HUES48 (cell line): Measurements from ENCODE around the gene APBA3.
"Not testable (repeated sequence)": the region's sequence is repeated elsewhere in the genome, so short reads cannot be mapped to it uniquely, and the experiment has no call there.

Source experiments
- H3K27ac ChIP-seq: one replicate; pipeline ENCODE4 v1.7.0; 2013; ENCODE audit warnings: low read depth, low read length, inconsistent platforms
- H3K27me3 ChIP-seq: 2 replicates; pipeline ENCODE4 v1.6.1; 2013; ENCODE audit warnings: mild to moderate bottlenecking, low read length; ENCODE audit not compliant: control insufficient read depth, insufficient read depth
- H3K36me3 ChIP-seq: 2 replicates; pipeline ENCODE4 v1.6.1; 2013; ENCODE audit warnings: low read length; ENCODE audit not compliant: control insufficient read depth, insufficient read depth
- H3K4me1 ChIP-seq: 2 replicates; pipeline ENCODE4 v1.6.1; 2013; ENCODE audit warnings: mild to moderate bottlenecking, low read length; ENCODE audit not compliant: control insufficient read depth, insufficient read depth
- H3K4me3 ChIP-seq: 2 replicates; pipeline ENCODE4 v1.5.1; 2013; ENCODE audit warnings: mild to moderate bottlenecking, low read depth, low read length
- H3K9ac ChIP-seq: 2 replicates; pipeline ENCODE4 v1.6.1; 2013; ENCODE audit warnings: mild to moderate bottlenecking, low read depth, low read length, moderate library complexity
- H3K9me3 ChIP-seq: 2 replicates; pipeline ENCODE4 v1.6.1; 2013; ENCODE audit warnings: low read length; ENCODE audit not compliant: control insufficient read depth, insufficient read depth

APBA3 gene

GRCh38 chr19:3759482-3760254 is 1.8 kb downstream of the APBA3 start:
- no peak overlapping the region for H3K27ac ChIP-seq
- H3K4me1 ChIP-seq = no peaks in the 10 kb centered on the region
- H3K36me3 ChIP-seq = peaks cover 22% of the 10 kb centered on the region; the same call in 1 of the 2 replicates
- no peak overlapping the region for H3K4me3 ChIP-seq
- H3K9me3 ChIP-seq = no peaks in the 10 kb centered on the region
- H3K9ac ChIP-seq = no peak overlapping the region
- no peaks in the 10 kb centered on the region for H3K27me3 ChIP-seq

DNA sequence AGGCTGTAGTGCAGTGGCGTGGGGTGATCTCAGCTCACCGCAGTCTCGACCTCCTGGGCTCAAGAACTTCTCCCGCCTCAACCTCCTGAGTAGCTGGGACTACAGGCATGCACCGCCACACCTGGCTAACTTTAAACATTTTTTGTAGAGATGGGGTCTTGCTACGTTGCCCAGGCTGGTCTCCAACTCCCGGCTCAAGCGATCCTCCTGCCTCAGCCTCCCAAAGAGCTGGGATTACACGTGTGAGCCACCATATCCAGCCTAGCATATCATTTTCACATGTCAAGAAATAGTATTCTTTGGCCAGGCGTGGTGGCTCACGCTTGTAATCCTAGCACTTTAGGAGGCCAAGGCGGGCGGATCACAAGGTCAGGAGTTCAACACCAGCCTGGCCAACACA is 3.2 kb downstream of the APBA3 start:
- H3K27me3 ChIP-seq, H3K9me3 ChIP-seq, H3K9ac ChIP-seq, H3K4me3 ChIP-seq, H3K27ac ChIP-seq, H3K4me1 ChIP-seq: not testable (repeated sequence)
- peaks cover 22% of the 10 kb centered on the region; the same call in 1 of the 2 replicates for H3K36me3 ChIP-seq

DNA sequence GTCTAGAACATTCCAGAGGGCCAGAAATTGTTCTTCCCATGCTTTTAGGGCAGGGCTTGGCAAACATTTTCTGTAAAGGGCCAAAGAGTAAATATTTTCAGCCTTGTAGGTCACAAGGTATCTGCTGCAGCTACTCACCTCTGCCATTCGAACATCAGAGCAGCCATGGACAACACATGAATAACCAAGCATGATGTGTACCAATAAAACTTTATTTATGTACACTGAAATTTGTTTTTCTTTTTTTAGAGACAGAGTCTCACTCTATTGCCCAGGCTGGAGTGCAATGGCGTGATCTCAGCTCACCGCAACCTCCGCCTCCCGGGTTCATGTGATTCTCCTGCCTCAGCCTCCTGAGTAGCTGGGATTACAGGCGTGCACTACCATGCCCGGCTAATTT is 3.8 kb downstream of the APBA3 start:
- not testable (repeated sequence) for H3K27ac ChIP-seq, H3K4me3 ChIP-seq, H3K27me3 ChIP-seq, H3K4me1 ChIP-seq, H3K9ac ChIP-seq, H3K9me3 ChIP-seq
- H3K36me3 ChIP-seq = peaks cover 22% of the 10 kb centered on the region; the same call in 1 of the 2 replicates

GRCh38 chr19:3753631-3754410 is 7.7 kb downstream of the APBA3 start:
- Histone ChIP-seq H3K36me3 (peaks cover 39% of the 10 kb centered on the region), H3K4me1 (no peaks in the 10 kb centered on the region), H3K4me3 (no peak overlapping the region), H3K9me3 (no peaks in the 10 kb centered on the region), H3K27ac (no peak overlapping the region), H3K27me3 (no peaks in the 10 kb centered on the region), H3K9ac (no peak overlapping the region)

DNA sequence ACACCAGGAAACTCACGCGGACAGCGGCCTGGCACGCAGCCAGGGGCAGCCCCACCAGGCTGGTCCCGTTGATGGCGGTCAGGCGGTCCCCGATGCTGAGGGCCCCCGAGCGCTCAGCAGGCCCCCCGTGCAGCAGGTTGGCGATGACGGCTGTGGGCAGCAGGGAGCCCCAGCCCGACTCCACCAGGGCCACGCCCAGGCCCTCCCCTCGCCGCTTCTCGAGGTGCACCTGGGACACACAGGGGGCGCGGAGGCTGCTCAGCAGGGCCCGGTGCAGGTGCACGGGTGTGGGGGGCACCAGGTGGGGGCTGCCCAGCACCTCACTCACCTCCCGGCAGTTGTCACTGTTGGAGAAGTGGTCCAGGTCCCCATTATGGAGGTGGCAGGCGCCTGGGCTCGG is 9.0 kb downstream of the APBA3 start:
- no peak overlapping the region for H3K4me3 ChIP-seq
- peaks cover 32% of the 10 kb centered on the region for H3K36me3 ChIP-seq
- no peak overlapping the region for H3K9ac ChIP-seq
- no peaks in the 10 kb centered on the region for H3K4me1 ChIP-seq
- no peaks in the 10 kb centered on the region for H3K9me3 ChIP-seq
- H3K27ac ChIP-seq = no peak overlapping the region
- no peaks in the 10 kb centered on the region for H3K27me3 ChIP-seq

DNA sequence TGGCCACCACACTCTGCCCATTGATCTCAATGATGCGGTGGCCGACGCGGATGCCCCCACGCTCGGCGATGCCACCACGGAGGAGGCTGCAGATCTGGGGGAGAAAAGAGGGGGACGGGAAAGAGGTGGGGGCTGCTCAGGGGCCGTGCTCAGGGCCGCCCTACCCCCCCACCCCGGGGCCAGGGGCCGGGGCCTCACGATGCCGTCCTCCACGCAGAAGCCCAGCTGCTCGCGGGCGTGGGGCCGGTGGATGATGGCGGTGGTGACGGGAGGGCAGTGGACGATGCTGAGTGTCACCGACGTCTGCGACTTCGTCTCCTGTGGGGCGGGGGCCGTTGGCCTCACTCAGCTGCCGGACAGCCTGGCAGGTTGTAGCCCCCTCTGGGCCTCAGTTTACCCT is 10.3 kb downstream of the APBA3 start:
- Histone ChIP-seq H3K9ac (no peak overlapping the region), H3K9me3 (no peaks in the 10 kb centered on the region), H3K27ac (no peak overlapping the region), H3K4me3 (no peak overlapping the region), H3K36me3 (peaks cover 28% of the 10 kb centered on the region), H3K4me1 (no peaks in the 10 kb centered on the region), H3K27me3 (no peaks in the 10 kb centered on the region)

DNA sequence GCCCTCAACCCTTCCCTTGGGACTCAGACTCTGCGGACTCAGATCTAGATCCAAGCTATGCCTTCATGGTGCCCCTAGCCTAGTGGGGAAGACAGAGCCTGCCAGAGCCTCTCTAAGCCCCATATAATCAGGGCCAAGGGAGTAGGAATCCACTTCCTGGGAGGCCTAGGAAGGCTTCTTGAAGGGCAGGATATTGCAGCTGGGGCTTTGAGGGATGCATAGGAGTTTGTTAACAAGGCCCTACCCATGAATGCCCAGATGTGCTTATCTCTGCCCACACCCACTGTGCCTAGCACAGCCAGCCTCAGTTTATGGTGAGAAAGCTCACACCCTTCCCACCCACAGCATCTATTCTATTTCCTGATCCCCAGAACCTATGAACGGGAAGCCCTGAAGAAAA is 11.3 kb downstream of the APBA3 start:
- Histone ChIP-seq H3K27ac (no peak overlapping the region), H3K36me3 (peaks cover 28% of the 10 kb centered on the region), H3K4me3 (no peak overlapping the region), H3K9me3 (no peaks in the 10 kb centered on the region), H3K4me1 (no peaks in the 10 kb centered on the region), H3K9ac (no peak overlapping the region), H3K27me3 (no peaks in the 10 kb centered on the region)

- no peak overlapping the region for H3K4me3 ChIP-seq
- H3K9me3 ChIP-seq = no peaks in the 10 kb centered on the region
- H3K9ac ChIP-seq = no peak overlapping the region
- no peak overlapping the region for H3K27ac ChIP-seq
- H3K27me3 ChIP-seq = no peaks in the 10 kb centered on the region
- peaks cover 28% of the 10 kb centered on the region for H3K36me3 ChIP-seq
- no peaks in the 10 kb centered on the region for H3K4me1 ChIP-seq
These were observed 12.5 kb downstream of the APBA3 start for GRCh38 chr19:3748965-3749364.

DNA sequence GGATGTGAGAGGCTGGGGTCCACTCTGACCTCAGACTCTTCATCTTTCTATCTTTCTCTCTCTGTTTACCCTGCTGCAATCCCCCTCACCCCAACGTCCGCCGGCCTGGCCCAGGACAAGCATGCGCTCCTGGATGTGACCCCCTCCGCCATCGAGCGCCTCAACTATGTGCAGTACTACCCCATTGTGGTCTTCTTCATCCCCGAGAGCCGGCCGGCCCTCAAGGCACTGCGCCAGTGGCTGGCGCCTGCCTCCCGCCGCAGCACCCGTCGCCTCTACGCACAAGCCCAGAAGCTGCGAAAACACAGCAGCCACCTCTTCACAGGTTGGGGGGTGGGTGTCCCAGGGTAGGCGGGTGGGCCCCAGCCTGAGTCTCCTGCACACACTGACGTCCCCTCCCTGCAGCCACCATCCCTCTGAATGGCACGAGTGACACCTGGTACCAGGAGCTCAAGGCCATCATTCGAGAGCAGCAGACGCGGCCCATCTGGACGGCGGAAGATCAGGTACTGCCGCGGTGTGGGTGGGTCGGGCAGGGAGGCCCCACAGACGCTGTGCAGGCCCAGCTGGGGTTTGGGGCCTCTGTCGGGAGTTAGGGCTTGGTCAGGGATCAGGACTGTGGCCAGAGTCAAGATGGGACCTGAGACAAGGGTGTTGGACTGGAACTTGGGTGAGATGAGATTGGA is 15.0 kb downstream of the APBA3 start:
- Histone ChIP-seq H3K9me3 (no peaks in the 10 kb centered on the region), H3K27me3 (no peaks in the 10 kb centered on the region), H3K27ac (no peak overlapping the region), H3K9ac (no peak overlapping the region), H3K4me1 (no peaks in the 10 kb centered on the region), H3K4me3 (no peak overlapping the region), H3K36me3 (peaks cover 23% of the 10 kb centered on the region)

GRCh38 chr19:3745363-3746045 is 16.0 kb downstream of the APBA3 start:
- Histone ChIP-seq H3K36me3 (peaks cover 17% of the 10 kb centered on the region), H3K27me3 (no peaks in the 10 kb centered on the region), H3K27ac (no peak overlapping the region), H3K9me3 (no peaks in the 10 kb centered on the region), H3K9ac (no peak overlapping the region), H3K4me1 (no peaks in the 10 kb centered on the region), H3K4me3 (no peak overlapping the region)
